MCF 10A (cell line): ENCODE results near the gene MYL1. TPM values are rescaled to one million over a fixed set of nuclear protein-coding genes. Genes with fewer than 3 reads are reported as not detected.

Experiments
- BruUV-seq: library from RNA; stranded (reverse); fragments of 400-500 nt; replicated peaks from 2 replicates; lab custom pipeline; 2021; lab: Mats Ljungman, UMichigan
- CTCF ChIA-PET: fragments of 300-600 bp; sonication (Branson Sonifier 250); formaldehyde crosslinking; extraction: SDS; loops from one replicate; lab custom pipeline; 2021; ENCODE audit warnings: antibody characterized with exemption, inconsistent platforms; lab: Yijun Ruan, JAX
- POLR2A ChIA-PET: fragments of 300-600, 350-650 bp; sonication (Branson Sonifier 250); formaldehyde crosslinking; extraction: SDS; loops from one replicate; lab custom pipeline; 2020; ENCODE audit warnings: antibody characterized with exemption, inconsistent platforms; lab: Yijun Ruan, JAX
- DNase-seq: peaks from one replicate; pipeline ENCODE4 v3.0.0-alpha.2; 2018; ENCODE audit not compliant: unreplicated experiment
- H3K27ac Mint-ChIP-seq: one replicate; pipeline ENCODE4 v1.8.0; 2022; ENCODE audit warnings: mild to moderate bottlenecking, low read depth, mixed read lengths; ENCODE audit not compliant: unreplicated experiment
- H3K27me3 Mint-ChIP-seq: one replicate; pipeline ENCODE4 v1.8.0; 2022; ENCODE audit warnings: mixed read lengths; ENCODE audit not compliant: insufficient read depth, unreplicated experiment
- H3K36me3 Mint-ChIP-seq: one replicate; pipeline ENCODE4 v1.8.0; 2022; ENCODE audit warnings: mild to moderate bottlenecking, moderate library complexity, mixed read lengths; ENCODE audit not compliant: insufficient read depth, unreplicated experiment
- H3K4me1 Mint-ChIP-seq: one replicate; pipeline ENCODE4 v1.8.0; 2022; ENCODE audit warnings: mixed read lengths; ENCODE audit not compliant: insufficient read depth, unreplicated experiment
- H3K4me3 Mint-ChIP-seq: one replicate; pipeline ENCODE4 v1.8.0; 2022; ENCODE audit warnings: mild to moderate bottlenecking, moderate library complexity, mixed read lengths; ENCODE audit not compliant: unreplicated experiment
- H3K9me3 Mint-ChIP-seq: one replicate; pipeline ENCODE4 v1.8.0; 2022; ENCODE audit warnings: mixed read lengths; ENCODE audit not compliant: unreplicated experiment
- intact Hi-C: fragments of 100-400 bp; cut with micrococcal nuclease; formaldehyde crosslinking; loops from 2 replicates; pipeline ENCODE4 v1.14.1; 2022
- total RNA-seq: library from RNA; stranded (reverse); gene quantifications from 2 replicates; pipeline ENCODE4 v1.2.3, GENCODE V29; 2022
- TF ChIP-seq, protein P1 (sequence below): fragments of 200-600 bp; IDR thresholded peaks from one replicate; pipeline ENCODE4 v1.8.0; 2022; ENCODE audit warnings: antibody characterized with exemption, mild to moderate bottlenecking; ENCODE audit not compliant: unreplicated experiment

Gene MYL1
- total RNA-seq, 1 experiment from 2014 or later: not detected

DNA sequence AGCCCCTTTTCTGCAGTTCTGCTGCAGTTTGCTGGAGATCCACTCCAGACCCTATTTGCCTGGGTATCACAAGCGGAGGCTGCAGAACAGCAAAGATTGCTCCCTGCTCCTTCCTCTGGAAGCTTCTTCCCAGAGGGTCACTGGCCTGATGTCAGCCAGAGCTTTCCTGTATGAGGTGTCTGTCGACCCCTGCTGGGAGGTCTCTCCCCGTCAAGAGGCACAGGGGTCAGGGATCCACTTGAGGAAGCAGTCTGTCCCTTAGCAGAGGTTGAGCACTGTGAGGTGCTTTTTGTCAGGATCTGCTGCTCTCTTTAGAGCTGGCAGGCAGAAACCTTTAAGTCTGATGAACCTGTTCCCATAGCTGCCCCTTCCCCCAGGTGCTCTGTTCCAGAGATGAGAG is 42.0 kb upstream of the MYL1 start:
- ChIA-PET CTCF (interaction anchor here (1.9 kb wide), 1 partner anchor 42 kb away, joined by 5 read pairs; no protein-coding TSS in a partner anchor), POLR2A (interaction anchor here (0.6 kb wide), 1 partner anchor 51 kb away, joined by 3 read pairs; no protein-coding TSS in a partner anchor)
- no TSS peak for BruUV-seq
- Mint-ChIP-seq H3K9me3 (no peaks in the 10 kb centered on the region), H3K36me3 (no peaks in the 10 kb centered on the region), H3K4me1 (no peaks in the 10 kb centered on the region), H3K27me3 (peaks cover 6% of the 10 kb centered on the region), H3K4me3 (no peak overlapping the region), H3K27ac (no peak overlapping the region)
- TF ChIP-seq, protein P1, sequence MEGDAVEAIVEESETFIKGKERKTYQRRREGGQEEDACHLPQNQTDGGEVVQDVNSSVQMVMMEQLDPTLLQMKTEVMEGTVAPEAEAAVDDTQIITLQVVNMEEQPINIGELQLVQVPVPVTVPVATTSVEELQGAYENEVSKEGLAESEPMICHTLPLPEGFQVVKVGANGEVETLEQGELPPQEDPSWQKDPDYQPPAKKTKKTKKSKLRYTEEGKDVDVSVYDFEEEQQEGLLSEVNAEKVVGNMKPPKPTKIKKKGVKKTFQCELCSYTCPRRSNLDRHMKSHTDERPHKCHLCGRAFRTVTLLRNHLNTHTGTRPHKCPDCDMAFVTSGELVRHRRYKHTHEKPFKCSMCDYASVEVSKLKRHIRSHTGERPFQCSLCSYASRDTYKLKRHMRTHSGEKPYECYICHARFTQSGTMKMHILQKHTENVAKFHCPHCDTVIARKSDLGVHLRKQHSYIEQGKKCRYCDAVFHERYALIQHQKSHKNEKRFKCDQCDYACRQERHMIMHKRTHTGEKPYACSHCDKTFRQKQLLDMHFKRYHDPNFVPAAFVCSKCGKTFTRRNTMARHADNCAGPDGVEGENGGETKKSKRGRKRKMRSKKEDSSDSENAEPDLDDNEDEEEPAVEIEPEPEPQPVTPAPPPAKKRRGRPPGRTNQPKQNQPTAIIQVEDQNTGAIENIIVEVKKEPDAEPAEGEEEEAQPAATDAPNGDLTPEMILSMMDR: no peak
- no peak for DNase-seq
- intact Hi-C loops: no loop called here

DNA sequence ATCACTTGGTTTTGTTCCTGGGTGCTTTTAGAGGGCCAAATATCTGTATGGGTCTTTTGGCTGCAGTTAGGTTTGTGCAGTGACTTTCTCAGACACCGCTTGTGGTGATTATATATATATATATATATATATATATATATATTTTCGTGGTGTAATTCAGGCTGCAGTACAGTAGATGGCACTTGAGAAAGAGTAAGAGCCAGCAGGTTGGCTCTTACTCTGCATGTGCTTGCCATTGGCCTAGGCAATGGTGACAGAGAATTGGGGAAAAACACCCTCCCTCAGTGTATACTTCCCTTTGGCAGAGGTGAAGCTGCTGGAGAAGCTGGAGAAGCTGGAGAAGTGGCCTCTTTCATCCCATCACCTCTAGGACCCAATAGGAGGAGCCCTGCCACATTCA is 22.2 kb upstream of the MYL1 start:
- Mint-ChIP-seq H3K27ac (no peak overlapping the region), H3K9me3 (peaks cover 4% of the 10 kb centered on the region), H3K36me3 (no peaks in the 10 kb centered on the region), H3K4me3 (no peak overlapping the region), H3K27me3 (no peaks in the 10 kb centered on the region), H3K4me1 (no peaks in the 10 kb centered on the region)
- intact Hi-C loops: no loop called here
- POLR2A ChIA-PET: no interaction called here
- BruUV-seq: no TSS peak
- CTCF ChIA-PET: interaction anchor here (0.6 to 1.2 kb wide), 6 partner anchors 19 to 521 kb away, joined by 3 to 4 read pairs (median 3); no protein-coding TSS in a partner anchor
- TF ChIP-seq, protein P1: no peak
- DNase-seq: no peak

DNA sequence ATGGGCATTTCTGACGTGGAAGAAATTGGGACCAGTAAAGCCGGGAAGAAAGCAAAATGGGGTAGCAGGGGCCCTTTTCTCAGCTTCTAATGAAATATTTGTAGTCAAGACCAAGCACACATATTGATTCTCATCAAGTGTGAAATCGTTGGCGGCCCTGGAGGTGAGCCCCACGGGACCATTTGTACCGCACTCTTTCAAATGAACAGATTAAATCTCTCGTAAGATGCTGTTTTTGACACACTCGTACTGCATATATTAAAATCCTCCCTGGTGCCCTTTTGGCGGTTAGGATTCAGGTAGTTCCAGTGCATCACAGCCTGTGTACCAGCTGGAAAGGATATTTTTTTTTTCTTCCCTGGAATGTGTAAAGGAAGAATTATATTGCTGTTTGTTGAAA is 9.9 kb upstream of the MYL1 start:
- POLR2A ChIA-PET: no interaction called here
- CTCF ChIA-PET: interaction anchor here (0.6 to 1.1 kb wide), 3 partner anchors 11 to 1717 kb away, joined by 3 to 5 read pairs (median 4); no protein-coding TSS in a partner anchor
- Mint-ChIP-seq H3K27me3 (peaks cover 48% of the 10 kb centered on the region), H3K4me1 (no peaks in the 10 kb centered on the region), H3K27ac (no peak overlapping the region), H3K36me3 (no peaks in the 10 kb centered on the region), H3K9me3 (no peaks in the 10 kb centered on the region), H3K4me3 (no peak overlapping the region)
- TF ChIP-seq, protein P1: no peak
- BruUV-seq: no TSS peak
- intact Hi-C loops: no loop called here
- no peak for DNase-seq

DNA sequence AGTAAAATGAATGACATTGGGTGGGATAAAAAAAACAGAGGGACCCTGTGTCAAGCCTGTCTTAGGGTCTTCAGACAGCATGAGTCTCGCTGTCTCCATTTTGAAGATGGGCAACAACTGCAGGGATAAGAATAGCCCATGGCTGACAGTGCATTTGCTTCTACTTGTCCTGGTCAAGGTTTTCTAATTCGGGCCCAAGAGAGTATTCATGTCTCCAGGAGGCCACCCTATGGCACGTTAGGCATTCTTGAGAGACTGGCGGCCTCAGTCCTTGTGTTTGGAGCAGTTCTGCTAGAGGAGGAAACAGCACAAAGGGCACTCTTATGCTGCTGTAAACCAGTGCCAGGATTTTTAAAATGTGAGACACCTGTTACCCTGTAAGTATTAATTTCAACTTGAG is 9.5 kb upstream of the MYL1 start:
- no peak for DNase-seq
- no TSS peak for BruUV-seq
- intact Hi-C loops: no loop called here
- H3K9me3 Mint-ChIP-seq: no peaks in the 10 kb centered on the region
- no peaks in the 10 kb centered on the region for H3K4me1 Mint-ChIP-seq
- no peak overlapping the region for H3K27ac Mint-ChIP-seq
- H3K4me3 Mint-ChIP-seq: no peak overlapping the region
- TF ChIP-seq, protein P1: no peak
- CTCF ChIA-PET: interaction anchor here (0.6 to 1.1 kb wide), 3 partner anchors 10 to 1716 kb away, joined by 3 to 5 read pairs (median 4); no protein-coding TSS in a partner anchor
- H3K27me3 Mint-ChIP-seq: peaks cover 46% of the 10 kb centered on the region
- no peaks in the 10 kb centered on the region for H3K36me3 Mint-ChIP-seq
- POLR2A ChIA-PET: no interaction called here
